ENCODE measurements around the gene BACH1.

BACH1 gene

GRCh38 chr21:29261555-29262540 is 36.9 kb upstream of the BACH1 start:
- Histone ChIP-seq H3K27me3 (ENCODE audit: insufficient read depth, poor library complexity, severe bottlenecking) (no peaks in the 10 kb centered on the region), H3K27ac (ENCODE audit: poor library complexity, severe bottlenecking) (peak overlapping the region; percentile 100), H3K9me3 (ENCODE audit: severe bottlenecking) (no peaks in the 10 kb centered on the region), H3K4me3 (ENCODE audit: severe bottlenecking) (no peak overlapping the region), H3K4me1 (ENCODE audit: insufficient read depth, poor library complexity, severe bottlenecking) (peaks cover 54% of the 10 kb centered on the region), H3K36me3 (ENCODE audit: low read depth) (no peaks in the 10 kb centered on the region)
- peak; percentile 86 for DNase-seq (ENCODE audit: low spot score)
- TF ChIP-seq CTCF (IDR thresholded peaks at IDR 0.05; ENCODE audit: poor library complexity, severe bottlenecking) = no peak
- peak; percentile 87 for ATAC-seq (ENCODE audit: low read depth)

- TF ChIP-seq CTCF (IDR thresholded peaks at IDR 0.05; ENCODE audit: poor library complexity, severe bottlenecking) = no peak
Measured at GRCh38 chr21:29264721-29265120, 34.0 kb upstream of the BACH1 start.

GRCh38 chr21:29265690-29266479 is 32.8 kb upstream of the BACH1 start:
- no peaks in the 10 kb centered on the region for H3K27me3 ChIP-seq (ENCODE audit: insufficient read depth, poor library complexity, severe bottlenecking)
- no peak for TF ChIP-seq CTCF (IDR thresholded peaks at IDR 0.05; ENCODE audit: poor library complexity, severe bottlenecking)
- no peak overlapping the region for H3K27ac ChIP-seq (ENCODE audit: poor library complexity, severe bottlenecking)
- H3K36me3 ChIP-seq (ENCODE audit: low read depth) = no peaks in the 10 kb centered on the region
- H3K4me1 ChIP-seq (ENCODE audit: insufficient read depth, poor library complexity, severe bottlenecking) = peaks cover 18% of the 10 kb centered on the region
- ATAC-seq (ENCODE audit: low read depth) (no peak), DNase-seq (ENCODE audit: low spot score) (no peak)
- no peak overlapping the region for H3K4me3 ChIP-seq (ENCODE audit: severe bottlenecking)
- H3K9me3 ChIP-seq (ENCODE audit: severe bottlenecking) = no peaks in the 10 kb centered on the region

More at GRCh38 chr21:29264721-29265120, 34.0 kb upstream of the BACH1 start:
- Histone ChIP-seq H3K27me3 (ENCODE audit: insufficient read depth, poor library complexity, severe bottlenecking) (no peaks in the 10 kb centered on the region), H3K4me3 (ENCODE audit: severe bottlenecking) (no peak overlapping the region), H3K4me1 (ENCODE audit: insufficient read depth, poor library complexity, severe bottlenecking) (peaks cover 30% of the 10 kb centered on the region), H3K27ac (ENCODE audit: poor library complexity, severe bottlenecking) (peak overlapping the region; percentile 100), H3K9me3 (ENCODE audit: severe bottlenecking) (no peaks in the 10 kb centered on the region), H3K36me3 (ENCODE audit: low read depth) (no peaks in the 10 kb centered on the region)
- DNase-seq (ENCODE audit: low spot score) (no peak), ATAC-seq (ENCODE audit: low read depth) (no peak)

- Histone ChIP-seq H3K4me1 (ENCODE audit: insufficient read depth, poor library complexity, severe bottlenecking) (peaks cover under 1% of the 10 kb centered on the region), H3K27ac (ENCODE audit: poor library complexity, severe bottlenecking) (no peak overlapping the region), H3K36me3 (ENCODE audit: low read depth) (no peaks in the 10 kb centered on the region), H3K27me3 (ENCODE audit: insufficient read depth, poor library complexity, severe bottlenecking) (no peaks in the 10 kb centered on the region), H3K9me3 (ENCODE audit: severe bottlenecking) (no peaks in the 10 kb centered on the region), H3K4me3 (ENCODE audit: severe bottlenecking) (no peak overlapping the region)
- DNase-seq (ENCODE audit: low spot score) (no peak), ATAC-seq (ENCODE audit: low read depth) (no peak)
- no peak for TF ChIP-seq CTCF (IDR thresholded peaks at IDR 0.05; ENCODE audit: poor library complexity, severe bottlenecking)
Measured at GRCh38 chr21:29267666-29268065, 31.1 kb upstream of the BACH1 start.

All from RWPE2 (cell line).